ENCODE measurements around the gene MSH6. TPM values are rescaled to one million over a fixed set of nuclear protein-coding genes. Genes with fewer than 3 reads are reported as not detected.

Gene MSH6
- total and polyA plus RNA-seq, 9 of the 15 experiments (the other 6 are each of a cell fraction or from before 2014, with no cell fraction given) = 15.3 to 147 (median 80.5) TPM

DNA sequence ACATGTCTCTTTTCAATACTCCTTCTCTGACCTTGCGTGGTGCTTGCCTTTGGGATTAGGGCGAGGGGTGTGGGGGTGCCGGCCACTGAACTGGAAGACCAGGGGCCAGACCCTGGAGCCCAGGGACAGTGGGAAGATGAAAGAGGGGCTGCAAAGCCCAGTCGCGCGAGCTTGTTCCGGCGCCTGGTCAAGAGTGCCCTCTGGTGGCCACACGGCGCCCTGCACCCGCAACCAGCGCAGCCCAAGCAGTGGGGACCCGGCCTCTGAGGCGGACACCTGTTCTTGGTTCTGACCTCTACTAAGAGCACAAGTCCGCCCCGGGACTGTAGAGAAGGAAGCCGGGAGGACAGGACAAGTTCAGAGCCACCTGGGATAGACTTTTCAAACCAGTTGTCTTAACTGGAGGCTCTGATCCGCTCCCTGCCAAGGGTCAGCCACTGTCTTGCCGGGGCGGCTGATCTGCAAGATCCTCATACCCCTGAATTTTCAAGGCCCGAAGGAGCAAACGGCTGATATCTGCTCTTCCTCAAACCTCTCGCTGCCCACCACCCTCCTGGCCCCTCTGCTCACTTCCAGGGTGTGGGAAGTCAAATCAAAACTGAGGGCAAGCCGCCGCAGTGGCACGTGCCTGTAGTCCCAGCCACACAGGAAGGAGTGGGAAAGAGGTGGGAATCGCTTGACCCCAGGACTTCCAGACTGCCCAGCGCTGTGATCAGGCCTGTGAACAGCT lies 14.9 kb upstream of the MSH6 start (continued):
- TF ChIP-seq, protein P1, sequence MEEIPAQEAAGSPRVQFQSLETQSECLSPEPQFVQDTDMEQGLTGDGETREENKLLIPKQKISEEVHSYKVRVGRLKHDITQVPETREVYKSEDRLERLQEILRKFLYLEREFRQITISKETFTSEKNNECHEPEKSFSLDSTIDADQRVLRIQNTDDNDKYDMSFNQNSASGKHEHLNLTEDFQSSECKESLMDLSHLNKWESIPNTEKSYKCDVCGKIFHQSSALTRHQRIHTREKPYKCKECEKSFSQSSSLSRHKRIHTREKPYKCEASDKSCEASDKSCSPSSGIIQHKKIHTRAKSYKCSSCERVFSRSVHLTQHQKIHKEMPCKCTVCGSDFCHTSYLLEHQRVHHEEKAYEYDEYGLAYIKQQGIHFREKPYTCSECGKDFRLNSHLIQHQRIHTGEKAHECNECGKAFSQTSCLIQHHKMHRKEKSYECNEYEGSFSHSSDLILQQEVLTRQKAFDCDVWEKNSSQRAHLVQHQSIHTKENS (CRISPR knock-in tag; IDR thresholded peaks at IDR 0.05) = no peak
- no peak for TF ChIP-seq XRCC3 (IDR thresholded peaks at IDR 0.05)
- peak; percentile 74 for TF ChIP-seq RB1 (IDR thresholded peaks at IDR 0.05; ENCODE audit: low read depth)
- TF ChIP-seq GABPB1 (CRISPR knock-in tag; IDR thresholded peaks at IDR 0.05) = peak; percentile 26; the same call in 1 of the 2 replicates
- 0 out of 2 replicates have a peak, but pooled peaks have one; percentile 13 for TF ChIP-seq BHLHE40 (IDR thresholded peaks at IDR 0.05; ENCODE audit: low read length)
- TF ChIP-seq, protein P2, sequence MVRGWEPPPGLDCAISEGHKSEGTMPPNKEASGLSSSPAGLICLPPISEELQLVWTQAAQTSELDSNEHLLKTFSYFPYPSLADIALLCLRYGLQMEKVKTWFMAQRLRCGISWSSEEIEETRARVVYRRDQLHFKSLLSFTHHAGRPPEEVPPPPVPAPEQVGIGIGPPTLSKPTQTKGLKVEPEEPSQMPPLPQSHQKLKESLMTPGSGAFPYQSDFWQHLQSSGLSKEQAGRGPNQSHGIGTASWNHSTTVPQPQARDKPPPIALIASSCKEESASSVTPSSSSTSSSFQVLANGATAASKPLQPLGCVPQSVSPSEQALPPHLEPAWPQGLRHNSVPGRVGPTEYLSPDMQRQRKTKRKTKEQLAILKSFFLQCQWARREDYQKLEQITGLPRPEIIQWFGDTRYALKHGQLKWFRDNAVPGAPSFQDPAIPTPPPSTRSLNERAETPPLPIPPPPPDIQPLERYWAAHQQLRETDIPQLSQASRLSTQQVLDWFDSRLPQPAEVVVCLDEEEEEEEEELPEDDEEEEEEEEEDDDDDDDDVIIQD (CRISPR knock-in tag; IDR thresholded peaks at IDR 0.05) = no peak
- TF ChIP-seq ZNF347 (CRISPR knock-in tag; IDR thresholded peaks at IDR 0.05; ENCODE audit: low read depth) = no peak
- no peak for TF ChIP-seq TAF15 (IDR thresholded peaks at IDR 0.05; ENCODE audit: low read depth, low read length)
- no peak for TF ChIP-seq SRSF9 (IDR thresholded peaks at IDR 0.05; ENCODE audit: borderline replicate concordance, low read depth, low read length)
- TF ChIP-seq ZNF212 (CRISPR knock-in tag; IDR thresholded peaks at IDR 0.05) = no peak
- no peak for TF ChIP-seq CHD1 (IDR thresholded peaks at IDR 0.05; ENCODE audit: low read length)
- TF ChIP-seq POLR3G (IDR thresholded peaks at IDR 0.05; ENCODE audit: extremely low read depth, insufficient read length, insufficient replicate concordance) = no peak
- no peak for TF ChIP-seq HDGF (IDR thresholded peaks at IDR 0.05)
- TF ChIP-seq, protein P3, sequence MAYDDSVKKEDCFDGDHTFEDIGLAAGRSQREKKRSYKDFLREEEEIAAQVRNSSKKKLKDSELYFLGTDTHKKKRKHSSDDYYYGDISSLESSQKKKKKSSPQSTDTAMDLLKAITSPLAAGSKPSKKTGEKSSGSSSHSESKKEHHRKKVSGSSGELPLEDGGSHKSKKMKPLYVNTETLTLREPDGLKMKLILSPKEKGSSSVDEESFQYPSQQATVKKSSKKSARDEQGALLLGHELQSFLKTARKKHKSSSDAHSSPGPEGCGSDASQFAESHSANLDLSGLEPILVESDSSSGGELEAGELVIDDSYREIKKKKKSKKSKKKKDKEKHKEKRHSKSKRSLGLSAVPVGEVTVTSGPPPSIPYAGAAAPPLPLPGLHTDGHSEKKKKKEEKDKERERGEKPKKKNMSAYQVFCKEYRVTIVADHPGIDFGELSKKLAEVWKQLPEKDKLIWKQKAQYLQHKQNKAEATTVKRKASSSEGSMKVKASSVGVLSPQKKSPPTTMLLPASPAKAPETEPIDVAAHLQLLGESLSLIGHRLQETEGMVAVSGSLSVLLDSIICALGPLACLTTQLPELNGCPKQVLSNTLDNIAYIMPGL (CRISPR knock-in tag; IDR thresholded peaks at IDR 0.05) = no peak
- no peak for TF ChIP-seq ZKSCAN3 (CRISPR knock-in tag; IDR thresholded peaks at IDR 0.05)
- no peak for TF ChIP-seq ZKSCAN1 (IDR thresholded peaks at IDR 0.05; ENCODE audit: low read depth, low read length)
- TF ChIP-seq ZNF140 (CRISPR knock-in tag; IDR thresholded peaks at IDR 0.05) = no peak
- TF ChIP-seq BRCA1 (IDR thresholded peaks at IDR 0.05) = no peak
- no peak for TF ChIP-seq BRCA1 (CRISPR knock-in tag; IDR thresholded peaks at IDR 0.05)
- TF ChIP-seq FOXM1 (IDR thresholded peaks at IDR 0.05; ENCODE audit: low read depth) = no peak
- TF ChIP-seq FOXM1 (CRISPR knock-in tag; IDR thresholded peaks at IDR 0.05; ENCODE audit: low read depth) = no peak
- TF ChIP-seq SRSF1 (IDR thresholded peaks at IDR 0.05; ENCODE audit: low read depth, low read length) = no peak
- TF ChIP-seq ZNF23 (CRISPR knock-in tag; IDR thresholded peaks at IDR 0.05) = no peak
- TF ChIP-seq HSF4 (CRISPR knock-in tag; IDR thresholded peaks at IDR 0.05; ENCODE audit: borderline replicate concordance) = no peak
- no peak for TF ChIP-seq FOS (IDR thresholded peaks at IDR 0.05; ENCODE audit: extremely low read depth, insufficient read length)
- no peak for TF ChIP-seq SREBF2 (CRISPR knock-in tag; IDR thresholded peaks at IDR 0.05)
- no peak for TF ChIP-seq MTA1 (IDR thresholded peaks at IDR 0.05; ENCODE audit: borderline replicate concordance)
- TF ChIP-seq SMC3 (conservative IDR thresholded peaks at IDR 0.05; ENCODE audit: insufficient read depth, low read depth, low read length) = peak; percentile 87
